ENCODE results near the gene ASXL3. TPM values are rescaled to one million over a fixed set of nuclear protein-coding genes. Genes with fewer than 3 reads are reported as not detected.

Gene ASXL3
- total RNA-seq, 1 donor from 2014 or later, result 1.4 TPM

GRCh38 chr18:33630476-33630875, 52.5 kb downstream of the ASXL3 start:
- Histone ChIP-seq H3K4me3 (no peak overlapping the region), H3K27me3 (ENCODE audit: low read depth) (no peaks in the 10 kb centered on the region), H3K27ac (no peak overlapping the region), H3K36me3 (no peaks in the 10 kb centered on the region), H3K4me1 (no peaks in the 10 kb centered on the region), H3K9me3 (no peaks in the 10 kb centered on the region)
- intact Hi-C loops (cut with DNase I), result no loop called here
- no peak for DNase-seq
- no peak for ATAC-seq
- TF ChIP-seq CTCF (IDR thresholded peaks at IDR 0.05), result no peak

- H3K36me3 ChIP-seq, result no peaks in the 10 kb centered on the region
- no peak for ATAC-seq
- H3K4me1 ChIP-seq, result no peaks in the 10 kb centered on the region
- H3K4me3 ChIP-seq, result no peak overlapping the region
- H3K27ac ChIP-seq, result no peak overlapping the region
- no peak for DNase-seq
- no peaks in the 10 kb centered on the region for H3K27me3 ChIP-seq (ENCODE audit: low read depth)
- no peak for TF ChIP-seq CTCF (IDR thresholded peaks at IDR 0.05)
- intact Hi-C loops (cut with DNase I), result no loop called here
- H3K9me3 ChIP-seq, result no peaks in the 10 kb centered on the region
Observed at GRCh38 chr18:33641141-33641540, 63.1 kb downstream of the ASXL3 start.

- TF ChIP-seq CTCF (IDR thresholded peaks at IDR 0.05), result no peak
- Histone ChIP-seq H3K27ac (no peak overlapping the region), H3K9me3 (no peaks in the 10 kb centered on the region), H3K4me1 (no peaks in the 10 kb centered on the region), H3K27me3 (ENCODE audit: low read depth) (no peaks in the 10 kb centered on the region), H3K36me3 (no peaks in the 10 kb centered on the region), H3K4me3 (no peak overlapping the region)
- intact Hi-C loops (cut with DNase I), result no loop called here
- ATAC-seq (no peak), DNase-seq (no peak)
Observed at GRCh38 chr18:33644494-33644893, 66.5 kb downstream of the ASXL3 start.

- no peak for ATAC-seq
- H3K4me3 ChIP-seq, result no peak overlapping the region
- TF ChIP-seq CTCF (IDR thresholded peaks at IDR 0.05), result no peak
- no peaks in the 10 kb centered on the region for H3K4me1 ChIP-seq
- no peak overlapping the region for H3K27ac ChIP-seq
- DNase-seq, result no peak
- no peaks in the 10 kb centered on the region for H3K36me3 ChIP-seq
- H3K27me3 ChIP-seq (ENCODE audit: low read depth), result no peaks in the 10 kb centered on the region
- H3K9me3 ChIP-seq, result no peaks in the 10 kb centered on the region
- intact Hi-C loops (cut with DNase I), result no loop called here
Observed at GRCh38 chr18:33647365-33647764, 69.3 kb downstream of the ASXL3 start.

- Histone ChIP-seq H3K9me3 (no peaks in the 10 kb centered on the region), H3K27ac (no peak overlapping the region), H3K36me3 (no peaks in the 10 kb centered on the region), H3K4me1 (no peaks in the 10 kb centered on the region), H3K27me3 (ENCODE audit: low read depth) (no peaks in the 10 kb centered on the region), H3K4me3 (no peak overlapping the region)
- ATAC-seq (no peak), DNase-seq (no peak)
- no peak for TF ChIP-seq CTCF (IDR thresholded peaks at IDR 0.05)
- intact Hi-C loops (cut with DNase I), result no loop called here
Observed at GRCh38 chr18:33652635-33653034, 74.6 kb downstream of the ASXL3 start.

GRCh38 chr18:33653231-33653630, 75.2 kb downstream of the ASXL3 start:
- ATAC-seq (no peak), DNase-seq (no peak)
- Histone ChIP-seq H3K9me3 (no peaks in the 10 kb centered on the region), H3K4me1 (no peaks in the 10 kb centered on the region), H3K36me3 (no peaks in the 10 kb centered on the region), H3K4me3 (no peak overlapping the region), H3K27me3 (ENCODE audit: low read depth) (no peaks in the 10 kb centered on the region), H3K27ac (no peak overlapping the region)
- intact Hi-C loops (cut with DNase I), result no loop called here
- TF ChIP-seq CTCF (IDR thresholded peaks at IDR 0.05), result no peak
